Gastrocnemius medialis (tissue), 4 donors: ENCODE measurements around the gene DHX40.

Experiments
- CTCF ChIP-seq, 5 experiments: fragments of 450-650 bp in 3 of 5; fragments of 200-600 bp in 2 of 5; sonication (generic) in 2 of 5; IDR thresholded peaks in 4 of 5; conservative IDR thresholded peaks in 1 of 5; 1 replicate in 4 of 5; 2 replicates in 1 of 5; pipeline ENCODE4 v1.5.1; 2016 to 2019; ENCODE audit warnings: antibody characterized with exemption in 5 of 5, mild to moderate bottlenecking in 3 of 5, moderate library complexity in 3 of 5
- POLR2A ChIP-seq, 2 donors: fragments of 450-650 bp; IDR thresholded peaks; one replicate each; pipeline ENCODE4 v1.6.1; 2017; ENCODE audit warnings: antibody characterized with exemption in 2 of 2, mild to moderate bottlenecking in 2 of 2, moderate library complexity in 2 of 2

GRCh38 chr17:59565959-59566324 lies 532 bp downstream of the DHX40 start:
- TF ChIP-seq POLR2A (IDR thresholded peaks at IDR 0.05), result no peak
- no peak for TF ChIP-seq CTCF (IDR thresholded peaks at IDR 0.05 in 4 of 5, conservative IDR thresholded peaks at IDR 0.05 in 1 of 5)
